Nephron progenitor cell (in vitro differentiated cells): ENCODE results near the gene TDRD1.

Source experiments
- DNase-seq: peaks from one replicate; pipeline ENCODE4 v3.0.0; 2021
- H3K27ac Mint-ChIP-seq: 2 replicates; pipeline ENCODE4 v1.8.0; 2021; ENCODE audit warnings: mild to moderate bottlenecking, moderate library complexity, mixed read lengths
- H3K27me3 Mint-ChIP-seq: 2 replicates; pipeline ENCODE4 v1.8.0; 2021; ENCODE audit warnings: mild to moderate bottlenecking, low read depth, mixed read lengths; ENCODE audit not compliant: poor library complexity
- H3K36me3 Mint-ChIP-seq: 2 replicates; pipeline ENCODE4 v1.8.0; 2021; ENCODE audit warnings: low read depth, mixed read lengths
- H3K4me1 Mint-ChIP-seq: 2 replicates; pipeline ENCODE4 v1.8.0; 2021; ENCODE audit warnings: mixed read lengths
- H3K4me3 Mint-ChIP-seq: 2 replicates; pipeline ENCODE4 v1.8.0; 2021; ENCODE audit warnings: mild to moderate bottlenecking, moderate library complexity, mixed read lengths
- H3K9me3 Mint-ChIP-seq: 2 replicates; pipeline ENCODE4 v1.8.0; 2021; ENCODE audit warnings: mild to moderate bottlenecking, moderate library complexity, mixed read lengths
- TF ChIP-seq, protein P1 (sequence below): fragments of 200-600 bp; sonication (generic); IDR thresholded peaks from 2 replicates; pipeline ENCODE4 v1.5.0; 2021; ENCODE audit warnings: antibody characterized with exemption

Gene TDRD1

DNA sequence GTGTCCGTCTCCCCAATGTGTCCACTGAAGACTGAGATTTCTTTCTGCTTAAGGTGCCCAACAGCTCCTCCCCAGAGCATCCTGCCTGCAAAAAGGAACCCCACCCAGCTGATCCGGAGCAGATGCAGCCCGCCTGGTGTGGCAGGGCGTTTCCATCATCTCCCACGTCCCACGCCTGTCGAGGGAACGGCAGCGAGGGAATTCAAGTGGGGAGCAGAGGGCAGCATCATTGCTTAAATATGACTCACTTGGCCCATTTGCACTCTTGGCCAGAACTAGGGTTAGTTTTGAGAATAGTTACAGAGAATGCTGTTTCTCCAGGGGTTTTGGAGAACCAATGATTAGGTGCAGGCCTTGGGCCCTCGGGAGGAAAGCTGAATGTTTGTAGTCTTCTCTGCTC lies 80.7 kb downstream of the TDRD1 start:
- Mint-ChIP-seq H3K4me3 (peak overlapping the region; percentile 50), H3K36me3 (peaks cover 14% of the 10 kb centered on the region), H3K27ac (peak overlapping the region; percentile 87), H3K9me3 (no peaks in the 10 kb centered on the region), H3K27me3 (peaks cover 8% of the 10 kb centered on the region), H3K4me1 (peaks cover 64% of the 10 kb centered on the region)
- no peak for DNase-seq
- TF ChIP-seq, protein P1, sequence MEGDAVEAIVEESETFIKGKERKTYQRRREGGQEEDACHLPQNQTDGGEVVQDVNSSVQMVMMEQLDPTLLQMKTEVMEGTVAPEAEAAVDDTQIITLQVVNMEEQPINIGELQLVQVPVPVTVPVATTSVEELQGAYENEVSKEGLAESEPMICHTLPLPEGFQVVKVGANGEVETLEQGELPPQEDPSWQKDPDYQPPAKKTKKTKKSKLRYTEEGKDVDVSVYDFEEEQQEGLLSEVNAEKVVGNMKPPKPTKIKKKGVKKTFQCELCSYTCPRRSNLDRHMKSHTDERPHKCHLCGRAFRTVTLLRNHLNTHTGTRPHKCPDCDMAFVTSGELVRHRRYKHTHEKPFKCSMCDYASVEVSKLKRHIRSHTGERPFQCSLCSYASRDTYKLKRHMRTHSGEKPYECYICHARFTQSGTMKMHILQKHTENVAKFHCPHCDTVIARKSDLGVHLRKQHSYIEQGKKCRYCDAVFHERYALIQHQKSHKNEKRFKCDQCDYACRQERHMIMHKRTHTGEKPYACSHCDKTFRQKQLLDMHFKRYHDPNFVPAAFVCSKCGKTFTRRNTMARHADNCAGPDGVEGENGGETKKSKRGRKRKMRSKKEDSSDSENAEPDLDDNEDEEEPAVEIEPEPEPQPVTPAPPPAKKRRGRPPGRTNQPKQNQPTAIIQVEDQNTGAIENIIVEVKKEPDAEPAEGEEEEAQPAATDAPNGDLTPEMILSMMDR: no peak

DNA sequence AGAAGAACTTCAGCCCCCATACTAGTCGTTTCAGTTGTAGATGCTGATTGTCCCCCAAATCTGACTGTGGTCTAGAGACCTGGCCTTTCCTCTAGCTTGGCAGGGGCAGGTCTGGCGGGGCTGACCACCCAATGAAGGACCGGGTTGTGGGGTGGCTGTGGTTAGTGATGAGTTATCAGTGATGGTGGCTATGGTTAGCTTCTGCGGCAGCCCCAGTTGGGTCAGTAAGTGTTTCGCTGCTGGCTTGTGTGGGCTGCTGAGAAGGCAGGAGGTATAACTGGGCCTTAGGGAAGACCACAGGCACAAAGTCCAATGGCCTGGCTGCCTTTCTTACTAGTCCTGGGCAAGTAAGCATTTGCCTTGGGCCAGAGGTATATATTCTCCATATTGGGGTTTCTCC lies 81.2 kb downstream of the TDRD1 start:
- DNase-seq: no peak
- peaks cover 59% of the 10 kb centered on the region for H3K4me1 Mint-ChIP-seq
- H3K36me3 Mint-ChIP-seq: peaks cover 10% of the 10 kb centered on the region
- no peak overlapping the region for H3K4me3 Mint-ChIP-seq
- H3K27me3 Mint-ChIP-seq: peaks cover 4% of the 10 kb centered on the region
- H3K9me3 Mint-ChIP-seq: no peaks in the 10 kb centered on the region
- TF ChIP-seq, protein P1: no peak
- no peak overlapping the region for H3K27ac Mint-ChIP-seq

DNA sequence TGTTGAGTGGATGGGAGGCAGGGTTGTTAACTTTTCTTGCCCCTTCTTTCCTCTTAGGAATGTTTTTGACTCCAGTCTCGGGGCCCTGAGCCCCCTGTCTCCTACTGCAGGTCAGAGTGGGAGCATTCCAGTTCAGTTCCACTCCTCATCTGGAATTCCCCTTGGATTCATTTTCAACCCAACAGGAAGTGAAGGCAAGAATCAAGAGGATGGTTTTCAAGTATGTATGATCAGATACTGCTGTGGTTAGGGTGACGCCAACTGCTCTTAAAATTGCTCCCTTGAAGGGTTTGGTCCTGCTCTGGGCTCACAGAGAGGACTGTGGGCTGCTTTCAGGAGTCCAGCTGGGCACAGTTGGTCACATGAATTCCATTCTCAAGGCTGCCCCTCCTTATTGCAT lies 81.9 kb downstream of the TDRD1 start:
- peaks cover 13% of the 10 kb centered on the region for H3K36me3 Mint-ChIP-seq
- no peak for DNase-seq
- H3K4me3 Mint-ChIP-seq: no peak overlapping the region
- peaks cover 53% of the 10 kb centered on the region for H3K4me1 Mint-ChIP-seq
- H3K27ac Mint-ChIP-seq: no peak overlapping the region
- TF ChIP-seq, protein P1: no peak
- H3K27me3 Mint-ChIP-seq: peaks cover 3% of the 10 kb centered on the region
- H3K9me3 Mint-ChIP-seq: no peaks in the 10 kb centered on the region

DNA sequence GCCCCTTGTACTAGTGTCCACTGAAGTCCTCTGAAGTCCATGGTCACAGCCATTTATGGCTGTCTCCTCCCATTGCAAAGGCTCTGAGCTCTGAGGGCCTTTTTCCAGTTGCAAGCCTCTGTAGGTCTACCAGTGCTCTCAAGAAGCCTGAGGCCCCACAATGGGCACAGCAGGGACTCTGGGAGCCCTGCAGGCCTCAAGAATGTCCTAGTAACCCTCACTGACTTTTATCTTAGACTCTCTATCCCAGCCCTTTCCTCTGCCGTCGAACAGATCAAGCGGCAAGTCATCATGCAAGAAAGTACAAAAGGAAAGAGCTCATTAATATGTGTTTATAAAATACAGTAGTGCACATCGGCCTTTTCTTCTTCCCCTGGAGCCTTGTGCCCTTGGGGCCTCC lies 83.3 kb downstream of the TDRD1 start:
- Mint-ChIP-seq H3K36me3 (peaks cover 13% of the 10 kb centered on the region), H3K27me3 (no peaks in the 10 kb centered on the region), H3K9me3 (no peaks in the 10 kb centered on the region), H3K27ac (no peak overlapping the region), H3K4me3 (no peak overlapping the region), H3K4me1 (peaks cover 39% of the 10 kb centered on the region)
- TF ChIP-seq, protein P1: no peak
- no peak for DNase-seq

DNA sequence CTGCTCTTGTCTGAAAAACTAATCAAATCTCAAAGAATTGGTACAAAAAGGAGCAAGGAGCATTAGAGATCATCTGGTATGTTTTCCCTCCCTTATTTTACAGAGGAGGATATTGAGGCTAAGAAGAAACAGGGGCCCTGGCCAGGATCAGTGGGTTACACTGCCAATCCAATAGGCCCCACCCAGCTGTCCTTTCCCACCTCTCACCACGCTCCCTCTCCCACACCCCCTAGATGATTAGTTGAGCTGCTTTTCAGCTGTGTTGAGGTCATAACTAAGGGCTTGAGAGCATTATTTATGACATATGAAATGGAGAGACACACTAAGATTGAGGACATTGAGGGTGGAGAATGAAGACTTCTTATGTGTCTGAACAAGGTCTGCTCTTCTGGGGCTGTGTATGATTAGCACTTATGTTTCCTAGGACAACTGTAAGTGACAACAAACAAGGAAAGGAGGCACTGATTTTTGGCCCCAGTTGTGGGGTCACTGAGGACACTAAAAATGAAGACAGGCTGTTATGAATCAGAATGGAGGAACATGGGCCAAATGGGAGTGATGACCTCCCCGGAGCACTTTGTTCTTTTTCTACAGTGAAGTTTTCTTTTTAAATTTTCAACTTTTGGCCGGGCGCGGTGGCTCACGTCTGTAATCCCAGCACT lies 86.4 kb downstream of the TDRD1 start:
- Mint-ChIP-seq H3K4me3 (no peak overlapping the region), H3K9me3 (no peaks in the 10 kb centered on the region), H3K36me3 (peaks cover 13% of the 10 kb centered on the region), H3K4me1 (peaks cover 9% of the 10 kb centered on the region), H3K27me3 (no peaks in the 10 kb centered on the region), H3K27ac (no peak overlapping the region)
- TF ChIP-seq, protein P1: no peak
- no peak for DNase-seq

DNA sequence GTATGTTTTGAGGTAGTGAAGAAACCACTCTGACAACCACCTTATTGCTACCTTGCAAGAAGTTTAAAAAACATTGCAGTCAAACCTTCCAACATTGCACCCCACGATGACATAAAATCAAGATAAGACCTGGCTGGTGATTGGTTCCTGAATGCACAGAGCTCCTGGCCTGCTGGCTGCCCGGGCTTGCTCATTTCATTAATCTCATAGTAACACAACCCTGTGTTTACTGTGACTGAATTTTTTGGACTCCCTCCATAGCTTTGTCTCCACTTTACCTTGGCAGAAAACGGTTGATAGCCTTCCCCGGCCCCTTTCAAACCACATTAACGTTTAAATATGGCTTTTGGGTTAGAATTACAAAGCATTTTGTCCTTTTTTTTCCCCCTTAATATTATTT lies 87.4 kb downstream of the TDRD1 start:
- Mint-ChIP-seq H3K4me3 (no peak overlapping the region), H3K9me3 (no peaks in the 10 kb centered on the region), H3K27ac (no peak overlapping the region)

More for the DNA sequence above, 87.4 kb downstream of the TDRD1 start:
- DNase-seq: no peak
- peaks cover 9% of the 10 kb centered on the region for H3K36me3 Mint-ChIP-seq
- H3K27me3 Mint-ChIP-seq: no peaks in the 10 kb centered on the region
- TF ChIP-seq, protein P1: no peak
- H3K4me1 Mint-ChIP-seq: peaks cover 5% of the 10 kb centered on the region
